Ovary (tissue), 3 donors: ENCODE data around the gene SULT2B1.

Experiments
- EP300 ChIP-seq: sonication (generic); formaldehyde crosslinking; IDR thresholded peaks from one replicate; pipeline ENCODE4 v1.6.1; 2017; ENCODE audit warnings: antibody characterized with exemption
- POLR2A ChIP-seq: fragments of 450-650 bp; IDR thresholded peaks from one replicate; pipeline ENCODE4 v1.6.1; 2017; ENCODE audit warnings: antibody characterized with exemption, mild to moderate bottlenecking, moderate library complexity
- TF ChIP-seq, protein P1 (sequence below), 3 donors: fragments of 450-650 bp in 2 of 3; fragments of 200-600 bp in 1 of 3; IDR thresholded peaks; one replicate each; pipeline versions ENCODE4 v1.5.1 to v1.8.0; 2016 to 2022; ENCODE audit warnings: antibody characterized with exemption in 3 of 3, mild to moderate bottlenecking in 1 of 3
- donor health status: DM: no; HTN: no; CAD: no.

DNA sequence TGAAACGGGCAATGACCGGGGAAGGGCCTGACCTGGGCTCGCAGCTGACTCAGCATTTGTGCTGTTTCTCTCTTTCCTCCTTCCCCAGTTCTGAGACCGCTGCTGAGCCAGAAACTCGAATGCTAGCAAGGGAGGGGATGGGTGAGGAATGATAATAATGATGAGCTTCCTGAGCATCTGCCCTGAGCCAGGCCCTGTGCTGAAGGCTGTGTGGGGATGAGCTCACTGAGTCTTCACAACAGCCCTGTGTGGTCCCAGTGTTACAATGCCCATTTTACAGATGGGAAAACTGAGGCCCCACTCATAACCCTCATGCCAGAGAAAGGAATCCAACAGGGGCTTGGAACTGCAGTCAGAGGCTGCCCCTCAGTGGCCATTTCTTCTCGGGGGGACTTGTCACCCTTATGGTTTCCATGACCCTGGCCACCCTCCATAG lies 8.1 kb downstream of the SULT2B1 start:
- TF ChIP-seq, protein P1, sequence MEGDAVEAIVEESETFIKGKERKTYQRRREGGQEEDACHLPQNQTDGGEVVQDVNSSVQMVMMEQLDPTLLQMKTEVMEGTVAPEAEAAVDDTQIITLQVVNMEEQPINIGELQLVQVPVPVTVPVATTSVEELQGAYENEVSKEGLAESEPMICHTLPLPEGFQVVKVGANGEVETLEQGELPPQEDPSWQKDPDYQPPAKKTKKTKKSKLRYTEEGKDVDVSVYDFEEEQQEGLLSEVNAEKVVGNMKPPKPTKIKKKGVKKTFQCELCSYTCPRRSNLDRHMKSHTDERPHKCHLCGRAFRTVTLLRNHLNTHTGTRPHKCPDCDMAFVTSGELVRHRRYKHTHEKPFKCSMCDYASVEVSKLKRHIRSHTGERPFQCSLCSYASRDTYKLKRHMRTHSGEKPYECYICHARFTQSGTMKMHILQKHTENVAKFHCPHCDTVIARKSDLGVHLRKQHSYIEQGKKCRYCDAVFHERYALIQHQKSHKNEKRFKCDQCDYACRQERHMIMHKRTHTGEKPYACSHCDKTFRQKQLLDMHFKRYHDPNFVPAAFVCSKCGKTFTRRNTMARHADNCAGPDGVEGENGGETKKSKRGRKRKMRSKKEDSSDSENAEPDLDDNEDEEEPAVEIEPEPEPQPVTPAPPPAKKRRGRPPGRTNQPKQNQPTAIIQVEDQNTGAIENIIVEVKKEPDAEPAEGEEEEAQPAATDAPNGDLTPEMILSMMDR (IDR thresholded peaks at IDR 0.05), result no peak
- no peak for TF ChIP-seq EP300
- TF ChIP-seq POLR2A, result no peak
